ENCODE data around the gene EXOC6B.

GRCh38 chr2:72135921-72136320 lies 689.9 kb downstream of the EXOC6B start:
- TF ChIP-seq CTCF (IDR thresholded peaks at IDR 0.05), result no peak
- TF ChIP-seq POLR2A (IDR thresholded peaks at IDR 0.05), result no peak
- TF ChIP-seq POLR2AphosphoS5 (IDR thresholded peaks at IDR 0.05), result no peak
